Parathyroid adenoma (tissue), 2 donors: Measurements from ENCODE around the gene UBE2E1.

Experiments used
- H2AFZ ChIP-seq: fragments of 300-600 bp; sonication (generic); one replicate; pipeline ENCODE4 v1.7.0; 2017; ENCODE audit warnings: antibody characterized with exemption, mild to moderate bottlenecking
- H3K27ac ChIP-seq: fragments of 300-600 bp; sonication (generic); one replicate; pipeline ENCODE4 v1.7.0; 2017
- H3K27me3 ChIP-seq: fragments of 300-600 bp; sonication (generic); one replicate; pipeline ENCODE4 v1.7.0; 2017; ENCODE audit warnings: low read length; ENCODE audit not compliant: control insufficient read depth, insufficient read depth
- H3K36me3 ChIP-seq: fragments of 300-600 bp; sonication (generic); one replicate; pipeline ENCODE4 v1.7.0; 2017; ENCODE audit warnings: low read length; ENCODE audit not compliant: control insufficient read depth, insufficient read depth
- H3K4me1 ChIP-seq: fragments of 300-600 bp; sonication (generic); one replicate; pipeline ENCODE4 v1.7.0; 2017; ENCODE audit warnings: control low read depth
- H3K4me2 ChIP-seq: fragments of 300-600 bp; sonication (generic); one replicate; pipeline ENCODE4 v1.7.0; 2017; ENCODE audit warnings: low read length
- H3K4me3 ChIP-seq: fragments of 300-600 bp; sonication (generic); one replicate; pipeline ENCODE4 v1.7.0; 2017; ENCODE audit warnings: low read depth, low read length
- H3K79me2 ChIP-seq: fragments of 300-600 bp; sonication (generic); one replicate; pipeline ENCODE4 v1.7.0; 2017; ENCODE audit warnings: control low read depth
- H3K9ac ChIP-seq: fragments of 300-600 bp; sonication (generic); one replicate; pipeline ENCODE4 v1.7.0; 2017; ENCODE audit warnings: mild to moderate bottlenecking
- H3K9me3 ChIP-seq: fragments of 300-600 bp; sonication (generic); one replicate; pipeline ENCODE4 v1.7.0; 2017; ENCODE audit warnings: low read length; ENCODE audit not compliant: control insufficient read depth
- TF ChIP-seq, protein P1 (sequence below): fragments of 300-600 bp; sonication (generic); IDR thresholded peaks from one replicate; pipeline ENCODE4 v1.7.0; 2017; ENCODE audit warnings: antibody characterized with exemption, mild to moderate bottlenecking
- donor health status: primary hyperparathyroidism.

The UBE2E1 gene

DNA sequence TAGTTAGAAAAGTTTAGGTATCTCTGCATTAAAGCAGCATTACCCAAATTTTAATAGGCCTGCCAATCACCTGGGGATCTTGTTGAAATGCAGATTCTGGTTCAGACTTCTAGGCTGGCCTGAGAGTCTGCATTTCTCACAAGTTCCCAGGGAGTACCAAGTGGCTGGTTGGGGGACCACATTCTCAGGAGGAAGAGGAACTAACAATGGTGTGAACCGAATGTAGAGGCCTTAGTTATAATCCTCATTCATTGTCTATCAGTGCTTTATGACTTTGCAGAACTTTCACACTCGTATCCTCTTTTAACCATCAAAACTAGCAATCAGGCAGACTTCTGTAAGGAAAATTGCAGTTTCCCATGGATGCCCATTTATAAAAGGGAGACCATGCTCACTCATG, 38.2 kb upstream of the UBE2E1 start:
- H3K4me1 ChIP-seq = no peaks in the 10 kb centered on the region
- H3K4me2 ChIP-seq = no peak overlapping the region
- no peaks in the 10 kb centered on the region for H3K27me3 ChIP-seq
- no peaks in the 10 kb centered on the region for H3K9me3 ChIP-seq
- H3K4me3 ChIP-seq = no peak overlapping the region
- TF ChIP-seq, protein P1, sequence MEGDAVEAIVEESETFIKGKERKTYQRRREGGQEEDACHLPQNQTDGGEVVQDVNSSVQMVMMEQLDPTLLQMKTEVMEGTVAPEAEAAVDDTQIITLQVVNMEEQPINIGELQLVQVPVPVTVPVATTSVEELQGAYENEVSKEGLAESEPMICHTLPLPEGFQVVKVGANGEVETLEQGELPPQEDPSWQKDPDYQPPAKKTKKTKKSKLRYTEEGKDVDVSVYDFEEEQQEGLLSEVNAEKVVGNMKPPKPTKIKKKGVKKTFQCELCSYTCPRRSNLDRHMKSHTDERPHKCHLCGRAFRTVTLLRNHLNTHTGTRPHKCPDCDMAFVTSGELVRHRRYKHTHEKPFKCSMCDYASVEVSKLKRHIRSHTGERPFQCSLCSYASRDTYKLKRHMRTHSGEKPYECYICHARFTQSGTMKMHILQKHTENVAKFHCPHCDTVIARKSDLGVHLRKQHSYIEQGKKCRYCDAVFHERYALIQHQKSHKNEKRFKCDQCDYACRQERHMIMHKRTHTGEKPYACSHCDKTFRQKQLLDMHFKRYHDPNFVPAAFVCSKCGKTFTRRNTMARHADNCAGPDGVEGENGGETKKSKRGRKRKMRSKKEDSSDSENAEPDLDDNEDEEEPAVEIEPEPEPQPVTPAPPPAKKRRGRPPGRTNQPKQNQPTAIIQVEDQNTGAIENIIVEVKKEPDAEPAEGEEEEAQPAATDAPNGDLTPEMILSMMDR = no peak
- no peaks in the 10 kb centered on the region for H3K79me2 ChIP-seq
- no peak overlapping the region for H2AFZ ChIP-seq
- no peaks in the 10 kb centered on the region for H3K36me3 ChIP-seq
- no peak overlapping the region for H3K9ac ChIP-seq
- no peak overlapping the region for H3K27ac ChIP-seq

DNA sequence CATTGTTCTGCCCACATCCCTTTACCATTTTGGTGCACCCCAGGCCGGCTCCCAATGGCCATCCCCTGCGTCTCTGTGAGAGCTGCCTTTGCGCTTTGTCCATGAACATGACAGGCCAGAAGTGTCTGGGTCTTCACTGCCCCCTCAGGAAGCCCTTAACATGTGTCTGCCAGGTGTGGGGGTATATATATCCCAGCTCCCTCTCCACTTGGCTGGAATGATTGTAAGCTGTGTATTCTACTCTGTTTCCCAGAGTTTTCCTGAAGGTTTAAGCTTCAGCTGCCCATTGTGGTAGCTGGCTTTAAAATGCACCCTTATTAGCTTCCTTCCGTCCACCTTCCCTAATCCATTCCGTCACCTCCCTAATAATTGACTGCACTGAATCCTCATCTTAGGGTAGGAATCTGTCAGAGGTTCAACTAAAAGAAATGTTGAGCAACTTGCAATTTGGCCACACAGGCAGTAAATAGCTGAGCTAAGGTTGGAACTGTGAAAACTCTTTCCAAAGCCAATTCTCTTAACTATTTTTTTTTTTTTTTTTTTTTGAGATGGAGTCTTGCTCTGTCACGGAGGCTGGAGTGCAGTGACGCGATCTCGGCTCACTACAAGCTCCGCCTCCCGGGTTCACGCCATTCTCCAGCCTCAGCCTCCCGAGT, 30.4 kb upstream of the UBE2E1 start:
- Histone ChIP-seq H3K27ac (no peak overlapping the region), H3K27me3 (no peaks in the 10 kb centered on the region), H2AFZ (no peak overlapping the region), H3K9ac (no peak overlapping the region), H3K9me3 (no peaks in the 10 kb centered on the region), H3K4me2 (no peak overlapping the region), H3K36me3 (no peaks in the 10 kb centered on the region), H3K4me1 (no peaks in the 10 kb centered on the region), H3K4me3 (no peak overlapping the region), H3K79me2 (no peaks in the 10 kb centered on the region)
- TF ChIP-seq, protein P1 = no peak

DNA sequence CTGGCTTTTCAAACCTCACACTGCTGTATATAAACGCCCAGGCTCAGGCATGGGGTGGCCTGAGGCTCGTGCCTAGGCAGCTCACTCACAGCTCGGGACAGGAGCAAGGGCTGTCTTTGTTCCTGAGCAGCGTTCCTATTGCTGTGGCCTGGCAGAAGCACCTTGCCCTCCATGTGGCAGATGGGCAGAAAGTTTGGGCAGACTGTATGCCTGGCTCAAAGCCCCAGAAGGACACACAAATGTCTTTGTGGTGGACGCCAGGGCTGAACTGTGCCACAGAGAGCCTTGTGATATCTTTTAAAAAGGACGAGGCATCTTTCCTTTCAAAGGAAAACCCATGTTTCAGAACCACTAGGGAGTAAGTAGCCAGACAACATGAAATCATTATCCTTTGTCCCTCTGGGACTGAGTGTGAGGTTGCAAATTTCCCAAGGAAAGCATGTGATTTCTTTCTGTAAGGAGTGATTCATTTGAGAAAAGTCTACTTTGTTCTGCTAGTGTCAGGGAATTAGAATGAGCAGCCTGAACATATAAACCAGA, 29.3 kb upstream of the UBE2E1 start:
- H3K79me2 ChIP-seq = no peaks in the 10 kb centered on the region
- no peaks in the 10 kb centered on the region for H3K9me3 ChIP-seq
- no peaks in the 10 kb centered on the region for H3K27me3 ChIP-seq
- H3K36me3 ChIP-seq = no peaks in the 10 kb centered on the region
- H3K4me2 ChIP-seq = no peak overlapping the region
- H3K4me3 ChIP-seq = no peak overlapping the region
- H3K9ac ChIP-seq = no peak overlapping the region
- no peaks in the 10 kb centered on the region for H3K4me1 ChIP-seq
- no peak overlapping the region for H3K27ac ChIP-seq
- no peak overlapping the region for H2AFZ ChIP-seq
- TF ChIP-seq, protein P1 = no peak

DNA sequence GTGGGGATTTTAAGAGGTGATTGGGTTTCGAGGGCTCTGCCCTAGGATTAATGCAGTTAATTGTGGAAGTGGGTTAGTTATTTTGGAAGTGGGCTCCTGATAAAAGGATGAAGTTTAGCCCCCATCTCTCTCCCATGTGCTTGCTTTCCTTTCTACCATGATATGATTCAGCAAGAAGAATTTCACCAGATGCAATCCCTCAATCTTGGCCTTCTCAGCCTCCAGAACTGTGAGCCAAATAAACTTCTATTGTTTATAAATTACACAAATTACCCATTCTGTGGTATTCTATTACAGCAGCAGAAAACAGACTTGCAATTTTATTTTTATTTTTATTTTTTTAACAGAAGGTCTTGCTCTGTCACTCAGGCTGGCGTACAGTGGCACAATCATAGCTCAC, 27.3 kb upstream of the UBE2E1 start:
- no peak overlapping the region for H3K4me3 ChIP-seq
- H3K27ac ChIP-seq = no peak overlapping the region
- no peak overlapping the region for H3K4me2 ChIP-seq
- no peaks in the 10 kb centered on the region for H3K4me1 ChIP-seq
- H3K9ac ChIP-seq = no peak overlapping the region
- H3K9me3 ChIP-seq = no peaks in the 10 kb centered on the region
- no peaks in the 10 kb centered on the region for H3K79me2 ChIP-seq
- TF ChIP-seq, protein P1 = no peak
- H3K27me3 ChIP-seq = no peaks in the 10 kb centered on the region
- H3K36me3 ChIP-seq = no peaks in the 10 kb centered on the region
- H2AFZ ChIP-seq = no peak overlapping the region

DNA sequence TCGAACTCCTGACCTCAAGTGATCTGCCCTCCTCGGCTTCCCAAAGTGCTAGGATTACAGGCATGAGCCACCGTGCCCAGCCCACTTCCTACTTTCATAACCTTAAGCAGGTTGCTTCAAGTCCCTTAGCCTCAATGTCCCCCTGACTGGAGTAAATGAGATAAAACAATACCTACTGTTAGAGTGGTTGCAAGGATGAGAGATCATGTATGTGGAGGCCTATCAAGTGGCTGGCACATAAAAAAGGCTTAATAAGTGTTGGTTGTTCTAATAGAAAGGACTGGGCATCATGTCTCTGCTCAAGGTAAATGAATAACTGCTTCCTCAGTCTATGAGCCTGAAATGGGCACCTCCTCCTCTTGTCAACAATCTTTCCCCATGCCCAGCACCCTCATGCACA, 25.9 kb upstream of the UBE2E1 start:
- no peaks in the 10 kb centered on the region for H3K9me3 ChIP-seq
- H3K27me3 ChIP-seq = no peaks in the 10 kb centered on the region
- H3K9ac ChIP-seq = no peak overlapping the region
- TF ChIP-seq, protein P1 = no peak
- no peak overlapping the region for H3K27ac ChIP-seq
- no peak overlapping the region for H3K4me3 ChIP-seq
- no peaks in the 10 kb centered on the region for H3K79me2 ChIP-seq
- H2AFZ ChIP-seq = no peak overlapping the region
- no peaks in the 10 kb centered on the region for H3K4me1 ChIP-seq
- H3K36me3 ChIP-seq = no peaks in the 10 kb centered on the region
- H3K4me2 ChIP-seq = no peak overlapping the region
